GM18511 (cell line): Measurements from ENCODE around the gene OR2G6.
"Not testable (repeated sequence)": the region's sequence is repeated elsewhere in the genome, so short reads cannot be mapped to it uniquely, and the experiment has no call there.

Experiments
- ATAC-seq: cut with Tn5 transposase; IDR thresholded peaks from one replicate; pipeline ENCODE4 v1.9.1; 2021; ENCODE audit warnings: mild to moderate bottlenecking, moderate library complexity; ENCODE audit not compliant: unreplicated experiment

Gene OR2G6

GRCh38 chr1:248507773-248508172 is at the start of gene OR2G6:
OR2G6 (plus strand) TSS chr1:248508073; CDS start chr1:248521647, 13,574 bp downstream.
- not testable (repeated sequence) for ATAC-seq

- not testable (repeated sequence) for ATAC-seq
Measured at GRCh38 chr1:248459117-248459516, 48.8 kb upstream of the OR2G6 start.

- ATAC-seq, result no peak
Measured at GRCh38 chr1:248471154-248471553, 36.7 kb upstream of the OR2G6 start.

GRCh38 chr1:248472111-248472510 is 35.8 kb upstream of the OR2G6 start:
- ATAC-seq, result not testable (repeated sequence)

- ATAC-seq, result not testable (repeated sequence)
Measured at GRCh38 chr1:248473051-248473450, 34.8 kb upstream of the OR2G6 start, which contains the start of gene OR2T3. OR2T3 (plus strand) TSS chr1:248473351; CDS start chr1:248473351, 0 bp downstream.

- ATAC-seq, result peak; percentile 79
Measured at GRCh38 chr1:248475660-248476059, 32.2 kb upstream of the OR2G6 start.

- peak; percentile 91 for ATAC-seq
Measured at GRCh38 chr1:248481686-248482579, 25.9 kb upstream of the OR2G6 start.

GRCh38 chr1:248488289-248488688 is 19.6 kb upstream of the OR2G6 start, which contains the start of gene OR2T5:
OR2T5 (plus strand) TSS chr1:248488589; CDS start chr1:248488589, 0 bp downstream.
- not testable (repeated sequence) for ATAC-seq

- ATAC-seq, result not testable (repeated sequence)
Measured at GRCh38 chr1:248496661-248497060, 11.2 kb upstream of the OR2G6 start.

- ATAC-seq, result not testable (repeated sequence)
Measured at GRCh38 chr1:248500305-248501035, 7.4 kb upstream of the OR2G6 start.

GRCh38 chr1:248510217-248510616 is 2.3 kb downstream of the OR2G6 start:
- peak; percentile 52 for ATAC-seq

- ATAC-seq, result no peak
Measured at GRCh38 chr1:248521856-248522255, 14.0 kb downstream of the OR2G6 start.

GRCh38 chr1:248537449-248537848 is 29.6 kb downstream of the OR2G6 start:
- not testable (repeated sequence) for ATAC-seq

GRCh38 chr1:248547383-248547782 is 39.5 kb downstream of the OR2G6 start:
- not testable (repeated sequence) for ATAC-seq

GRCh38 chr1:248551027-248551426 is 43.2 kb downstream of the OR2G6 start:
- not testable (repeated sequence) for ATAC-seq

- ATAC-seq, result not testable (repeated sequence)
Measured at GRCh38 chr1:248562672-248563071, 54.8 kb downstream of the OR2G6 start, which contains the start of gene OR2T29. OR2T29 (minus strand) TSS chr1:248562772; CDS start chr1:248559491, 3,281 bp downstream.

GRCh38 chr1:248565530-248566373 is 57.9 kb downstream of the OR2G6 start:
- peak; percentile 71 for ATAC-seq

GRCh38 chr1:248569049-248569448 is 61.2 kb downstream of the OR2G6 start:
- ATAC-seq, result not testable (repeated sequence)

- ATAC-seq, result not testable (repeated sequence)
Measured at GRCh38 chr1:248570811-248571210, 62.9 kb downstream of the OR2G6 start.

GRCh38 chr1:248572049-248572448 is 64.2 kb downstream of the OR2G6 start:
- ATAC-seq, result peak; percentile 89
